NCI-H2107 treated with DMSO at 0.1 percent for 48 hours (cell line): ENCODE results near the gene TMEM151B.
"Not testable (repeated sequence)": the region's sequence is repeated elsewhere in the genome, so short reads cannot be mapped to it uniquely, and the experiment has no call there.

Experiments
- DNase-seq: peaks from one replicate; lab custom pipeline; 2025; ENCODE audit not compliant: unreplicated experiment; lab: John Stamatoyannopoulos, UW

TMEM151B gene

DNA sequence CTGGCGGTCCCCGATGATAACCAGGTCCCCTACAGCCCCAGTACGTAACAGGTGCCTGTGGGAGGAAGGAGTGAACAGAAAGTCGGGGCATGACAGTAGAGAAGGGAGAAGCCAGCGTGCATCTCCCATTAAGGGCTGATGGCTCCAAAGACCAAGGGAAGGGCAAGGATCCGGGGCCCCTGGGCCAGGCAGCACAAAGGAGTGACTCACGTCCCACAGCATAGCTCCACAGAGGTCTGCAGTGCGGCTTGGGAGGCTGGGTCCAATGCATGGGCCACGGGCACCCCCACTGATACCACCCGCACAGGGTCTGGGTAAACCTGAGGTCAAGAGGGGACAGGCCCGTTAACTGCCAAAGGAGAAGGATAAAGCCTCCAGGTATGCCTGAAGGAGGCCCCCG, 32.6 kb downstream of the TMEM151B start:
- no peak for DNase-seq

DNA sequence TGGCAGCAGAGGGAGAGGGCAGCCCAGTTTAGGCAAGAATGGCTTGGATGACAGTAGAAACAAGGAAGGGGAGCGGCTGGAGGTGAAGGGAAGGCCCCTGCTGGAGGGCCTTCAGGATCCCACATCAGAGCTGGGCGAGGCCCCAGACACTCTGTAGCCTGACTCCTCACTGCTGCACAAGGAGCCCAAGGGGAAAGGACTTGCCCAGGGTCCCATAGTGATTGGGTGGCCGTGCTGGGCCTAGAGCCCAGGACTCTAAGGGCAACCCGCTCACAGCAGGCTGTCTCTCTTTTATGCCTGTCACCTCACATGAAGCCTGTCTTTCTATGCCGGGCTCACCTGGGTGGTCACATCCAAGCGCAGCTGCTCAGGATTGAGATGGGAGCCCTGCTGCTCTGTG, 33.6 kb downstream of the TMEM151B start:
- no peak for DNase-seq

- DNase-seq, result no peak
Observed at GRCh38 chr6:44304282-44305199, 34.3 kb downstream of the TMEM151B start.

GRCh38 chr6:44305200-44305725, 35.0 kb downstream of the TMEM151B start:
- DNase-seq, result no peak

- no peak for DNase-seq
Observed at GRCh38 chr6:44306710-44307109, 36.5 kb downstream of the TMEM151B start.

GRCh38 chr6:44307217-44307616, 37.0 kb downstream of the TMEM151B start:
- no peak for DNase-seq

- no peak for DNase-seq
Observed at GRCh38 chr6:44309092-44309491, 38.8 kb downstream of the TMEM151B start.

- no peak for DNase-seq
Observed at GRCh38 chr6:44309631-44310030, 39.4 kb downstream of the TMEM151B start.

- DNase-seq, result no peak
Observed at GRCh38 chr6:44310241-44310640, 40.0 kb downstream of the TMEM151B start.

DNA sequence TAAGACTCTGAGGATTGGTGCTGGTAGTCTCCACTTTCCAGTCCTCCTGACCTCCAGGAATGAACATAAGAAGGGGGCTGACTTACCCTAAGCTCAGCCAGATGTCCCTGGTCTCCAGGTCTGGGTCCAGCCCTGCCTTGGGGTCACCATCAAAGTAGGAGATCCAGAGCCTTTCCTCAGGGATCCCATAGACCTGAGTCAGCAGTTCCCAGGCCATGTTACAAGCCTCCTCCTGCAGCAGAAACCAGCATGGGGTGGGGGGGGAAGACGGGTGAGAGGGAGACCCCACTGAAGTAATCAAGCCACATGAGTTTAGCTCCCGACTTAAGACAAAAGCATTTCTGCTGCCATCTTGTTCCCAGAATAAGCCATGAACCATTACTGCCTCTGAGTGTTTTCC, 41.1 kb downstream of the TMEM151B start:
- no peak for DNase-seq

DNA sequence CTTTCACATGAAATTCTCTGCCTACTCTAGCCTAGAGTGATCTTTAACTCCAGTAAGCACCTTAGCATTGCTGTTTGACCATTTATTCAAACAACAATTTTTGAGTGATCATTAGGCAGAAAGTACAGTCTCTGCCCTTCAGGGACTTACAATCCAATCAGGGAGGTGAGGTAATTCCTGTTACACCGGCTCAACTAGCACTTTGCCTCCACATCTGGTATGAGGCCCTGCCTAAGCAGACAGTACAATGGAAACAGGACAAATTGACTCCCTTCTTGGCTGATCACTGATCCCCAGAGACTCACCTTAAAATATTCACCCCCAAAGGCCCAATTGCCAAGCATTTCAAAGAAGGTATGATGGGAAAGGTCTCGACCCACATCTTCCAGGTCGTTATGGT, 41.5 kb downstream of the TMEM151B start:
- DNase-seq, result no peak

- DNase-seq, result peak; percentile 18
Observed at GRCh38 chr6:44312901-44313788, 42.9 kb downstream of the TMEM151B start, which contains the start of gene AARS2. Gene AARS2, minus strand, starts transcription at chr6:44313347. Its CDS starts 24 bp downstream, at chr6:44313323.

DNA sequence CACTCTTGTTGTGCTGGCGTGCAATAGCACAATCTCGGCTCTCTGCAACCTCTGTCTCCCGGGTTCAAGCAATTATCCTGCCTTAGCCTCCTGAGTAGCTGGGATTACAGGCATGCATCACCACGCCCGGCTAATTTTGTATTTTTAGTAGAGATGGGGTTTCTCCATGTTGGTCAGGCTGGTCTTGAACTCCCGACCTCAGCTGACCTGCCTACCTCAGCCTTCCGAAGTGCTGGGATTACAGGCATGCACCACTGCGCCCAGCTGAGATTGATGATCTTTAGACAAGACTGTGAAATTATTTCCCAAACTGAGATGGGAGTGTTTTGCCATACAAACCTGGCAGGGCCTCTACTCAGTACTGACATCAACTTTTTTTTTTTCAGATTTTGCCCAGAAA, 44.4 kb downstream of the TMEM151B start:
- DNase-seq, result not testable (repeated sequence)

DNA sequence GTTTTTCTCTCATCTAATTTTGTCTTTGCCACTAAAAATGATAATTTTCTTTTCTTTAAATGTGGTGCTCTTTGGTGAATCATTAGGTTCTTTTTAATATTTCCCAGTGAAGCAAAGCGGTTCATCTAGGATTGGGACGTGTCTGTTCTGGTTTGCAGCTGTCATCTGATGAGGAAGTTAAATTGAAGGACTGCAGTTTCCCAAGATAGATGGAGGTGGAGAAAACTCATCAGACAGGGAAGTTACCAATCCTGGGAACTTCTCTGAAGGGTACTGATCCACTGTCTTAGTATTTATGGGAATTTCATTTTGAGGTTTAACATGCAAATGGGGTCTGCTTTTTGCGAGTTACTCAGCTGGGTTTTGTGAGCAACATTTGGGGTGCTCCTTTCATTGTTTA, 45.3 kb downstream of the TMEM151B start:
- no peak for DNase-seq

GRCh38 chr6:44315951-44316350, 45.7 kb downstream of the TMEM151B start:
- DNase-seq, result no peak

- DNase-seq, result no peak
Observed at GRCh38 chr6:44316481-44316880, 46.2 kb downstream of the TMEM151B start.

- not testable (repeated sequence) for DNase-seq
Observed at GRCh38 chr6:44317136-44317631, 46.9 kb downstream of the TMEM151B start.

GRCh38 chr6:44321210-44321609, 51.0 kb downstream of the TMEM151B start:
- no peak for DNase-seq

DNA sequence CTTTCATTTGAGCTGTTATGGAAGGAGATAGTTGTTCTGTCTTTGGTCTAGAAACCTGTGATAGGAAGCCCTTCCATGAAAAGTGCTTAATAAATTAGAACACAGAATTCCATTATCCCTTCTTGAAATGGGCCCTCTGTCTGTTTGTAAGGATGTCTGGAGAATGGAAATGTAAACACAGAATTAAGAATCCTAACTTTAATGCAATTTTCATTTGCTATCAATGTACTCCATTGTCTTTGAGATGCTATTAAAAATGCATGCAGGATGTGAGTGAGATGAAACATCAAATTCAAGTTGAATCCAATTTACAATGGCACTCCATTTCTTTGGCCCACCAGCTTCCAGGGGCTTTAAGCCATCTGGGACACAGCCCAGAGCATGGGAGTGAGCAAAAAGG, 56.8 kb downstream of the TMEM151B start:
- DNase-seq, result no peak

DNA sequence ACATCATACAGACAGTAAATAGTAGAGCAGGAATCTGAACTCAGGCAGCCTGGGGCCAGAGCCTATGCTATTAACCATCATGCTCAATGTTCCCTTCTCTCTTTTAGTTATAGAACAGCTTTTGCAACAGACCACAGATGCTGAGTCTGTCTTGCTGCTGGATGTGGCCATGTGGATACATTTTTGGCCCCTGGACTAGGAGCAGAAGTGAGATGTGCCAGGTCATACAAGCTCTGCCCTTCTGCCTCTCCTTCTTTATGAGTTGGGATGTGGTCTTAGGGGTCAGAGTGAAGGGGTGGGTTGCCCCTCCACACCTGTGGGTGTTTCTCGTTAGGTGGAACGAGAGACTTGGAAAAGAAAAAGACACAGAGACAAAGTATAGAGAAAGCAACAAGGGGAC, 57.5 kb downstream of the TMEM151B start:
- DNase-seq, result no peak

DNA sequence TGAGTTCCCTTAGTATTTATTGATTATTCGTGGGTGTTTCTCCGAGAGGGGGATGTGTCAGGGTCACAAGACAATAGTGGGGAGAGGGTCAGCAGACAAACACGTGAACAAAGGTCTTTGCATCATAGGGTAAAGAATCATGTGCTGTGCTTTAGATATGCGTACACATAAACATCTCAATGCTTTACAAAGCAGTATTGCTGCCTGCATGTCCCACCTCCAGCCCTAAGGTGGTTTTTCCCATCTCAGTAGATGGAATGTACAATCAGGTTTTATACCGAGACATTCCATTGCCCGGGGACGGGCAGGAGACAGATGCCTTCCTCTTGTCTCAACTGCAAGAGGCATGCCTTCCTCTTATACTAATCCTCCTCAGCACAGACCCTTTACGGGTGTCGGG, 58.0 kb downstream of the TMEM151B start:
- not testable (repeated sequence) for DNase-seq
